ENCODE results near the gene ST7L. TPM values are rescaled to one million over a fixed set of nuclear protein-coding genes. Genes with fewer than 3 reads are reported as not detected.
A peak's percentile ranks its signal among the peaks of the same experiment; 100 is the strongest.

The ST7L gene
- total RNA-seq, 2 donors from 2014 or later: 18.0 to 18.2 TPM

DNA sequence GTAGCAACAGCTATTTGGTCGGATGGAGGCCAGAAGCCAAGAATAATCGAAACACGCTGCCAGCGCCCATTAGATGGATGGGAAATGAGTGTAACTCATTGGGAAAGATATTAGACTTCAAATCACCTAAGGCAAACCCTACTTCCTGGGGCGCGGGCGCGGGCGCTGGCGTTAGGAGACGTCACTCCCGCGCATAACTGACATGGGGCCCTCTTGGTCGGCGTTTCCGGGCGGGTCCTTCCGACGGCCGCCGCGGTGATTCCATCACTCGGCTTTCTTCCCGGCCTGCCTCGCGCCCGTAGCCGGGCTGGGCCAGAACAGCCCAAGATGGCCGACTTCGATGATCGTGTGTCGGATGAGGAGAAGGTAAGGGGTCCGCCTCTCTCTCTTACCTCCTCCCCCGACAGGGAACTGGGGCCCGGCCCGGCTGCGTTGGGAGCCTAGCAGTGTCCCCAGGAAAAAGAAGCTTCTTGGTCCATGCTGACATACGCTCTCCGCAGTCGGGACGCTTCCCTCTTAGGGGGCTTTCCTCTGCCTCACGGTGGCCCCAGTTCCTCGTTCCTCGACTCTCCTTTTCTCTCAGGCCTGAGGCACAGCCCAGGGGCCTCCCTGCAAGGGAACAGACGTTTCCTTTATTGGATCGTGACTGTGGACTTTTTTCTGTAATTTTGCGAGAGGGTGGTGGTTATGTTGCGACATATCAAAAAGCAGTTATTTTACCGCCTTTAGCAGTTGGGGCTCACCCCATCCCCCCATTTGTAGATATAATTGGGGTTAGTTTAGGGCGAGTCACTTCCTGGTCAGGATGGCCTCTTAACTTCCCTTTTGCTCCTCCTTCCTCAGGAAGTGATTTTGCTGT, 806 bp upstream of the ST7L start, which contains the start of gene CAPZA1:
Gene CAPZA1, plus strand, starts transcription at position 315 of the 859 bp plus-strand sequence. Its CDS starts 13 bp downstream, at position 328.
- Histone ChIP-seq H3K36me3 (ENCODE audit: control insufficient read depth, insufficient read depth, low read length) (peaks cover 18% of the 10 kb centered on the region), H3K4me3 (ENCODE audit: low read length) (peak within 1 kb of the TSS; percentile 98), H3K9me3 (ENCODE audit: control insufficient read depth, low read length) (no peaks in the 10 kb centered on the region), H3K9ac (ENCODE audit: extremely low read depth, low read length, poor library complexity, severe bottlenecking) (peak within 1 kb of the TSS; percentile 89), H3K4me1 (ENCODE audit: control insufficient read depth, insufficient read depth, low read length) (no peaks in the 10 kb centered on the region), H3K27ac (ENCODE audit: low read depth, low read length) (peak within 1 kb of the TSS; percentile 82), H3K27me3 (ENCODE audit: control insufficient read depth, insufficient read depth, low read length, poor library complexity, severe bottlenecking) (no peaks in the 10 kb centered on the region)
- Mint-ChIP-seq H3K27ac (peak within 1 kb of the TSS; percentile 98), H3K27me3 (ENCODE audit: insufficient read depth) (no peaks in the 10 kb centered on the region), H3K4me1 (peaks cover 9% of the 10 kb centered on the region), H3K9me3 (no peaks in the 10 kb centered on the region), H3K36me3 (ENCODE audit: low read depth) (peaks cover 11% of the 10 kb centered on the region), H3K4me3 (peak within 1 kb of the TSS; percentile 99)
- 0% methylated on average over 17 to 50 of the region's 50 CpGs for WGBS, 2 experiments (ENCODE audit: insufficient coverage in 1 of 2, insufficient read length in 1 of 2)
- peak; percentile 94 for DNase-seq
- TF ChIP-seq, protein P1, sequence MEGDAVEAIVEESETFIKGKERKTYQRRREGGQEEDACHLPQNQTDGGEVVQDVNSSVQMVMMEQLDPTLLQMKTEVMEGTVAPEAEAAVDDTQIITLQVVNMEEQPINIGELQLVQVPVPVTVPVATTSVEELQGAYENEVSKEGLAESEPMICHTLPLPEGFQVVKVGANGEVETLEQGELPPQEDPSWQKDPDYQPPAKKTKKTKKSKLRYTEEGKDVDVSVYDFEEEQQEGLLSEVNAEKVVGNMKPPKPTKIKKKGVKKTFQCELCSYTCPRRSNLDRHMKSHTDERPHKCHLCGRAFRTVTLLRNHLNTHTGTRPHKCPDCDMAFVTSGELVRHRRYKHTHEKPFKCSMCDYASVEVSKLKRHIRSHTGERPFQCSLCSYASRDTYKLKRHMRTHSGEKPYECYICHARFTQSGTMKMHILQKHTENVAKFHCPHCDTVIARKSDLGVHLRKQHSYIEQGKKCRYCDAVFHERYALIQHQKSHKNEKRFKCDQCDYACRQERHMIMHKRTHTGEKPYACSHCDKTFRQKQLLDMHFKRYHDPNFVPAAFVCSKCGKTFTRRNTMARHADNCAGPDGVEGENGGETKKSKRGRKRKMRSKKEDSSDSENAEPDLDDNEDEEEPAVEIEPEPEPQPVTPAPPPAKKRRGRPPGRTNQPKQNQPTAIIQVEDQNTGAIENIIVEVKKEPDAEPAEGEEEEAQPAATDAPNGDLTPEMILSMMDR (conservative IDR thresholded peaks at IDR 0.05): no peak

DNA sequence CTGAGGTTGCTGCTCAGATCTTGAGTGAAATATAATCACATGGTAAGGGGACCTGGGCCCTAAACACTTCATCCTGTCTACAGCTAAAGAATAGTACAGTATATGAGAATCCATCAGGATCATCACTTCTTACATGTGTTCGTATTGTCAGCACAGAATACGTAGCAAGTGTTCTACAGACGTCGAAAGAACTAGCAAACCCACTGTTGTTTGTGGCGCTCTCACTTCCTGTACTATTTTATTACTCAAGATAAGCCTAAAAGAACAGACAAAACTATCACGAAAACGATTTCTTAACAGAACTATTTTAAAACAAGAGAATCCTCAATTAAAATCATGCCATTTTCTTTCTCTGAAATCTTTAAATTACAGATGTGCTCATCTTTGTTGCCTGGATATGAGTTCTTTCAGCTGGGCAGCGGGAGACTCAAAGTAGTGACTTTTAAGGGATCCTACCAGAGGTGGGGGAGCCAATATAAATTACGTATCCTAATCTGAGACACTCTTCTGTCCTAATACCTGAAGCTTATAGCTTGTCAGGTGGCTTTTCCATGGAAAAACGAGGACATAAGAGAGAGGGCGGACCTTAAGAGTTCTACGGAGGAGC, 724 bp downstream of the ST7L start:
- Mint-ChIP-seq H3K36me3 (ENCODE audit: low read depth) (peaks cover 21% of the 10 kb centered on the region), H3K27me3 (ENCODE audit: insufficient read depth) (no peaks in the 10 kb centered on the region), H3K27ac (peak overlapping the region; percentile 98), H3K4me3 (peak overlapping the region; percentile 99), H3K9me3 (no peaks in the 10 kb centered on the region), H3K4me1 (peaks cover 9% of the 10 kb centered on the region)
- Histone ChIP-seq H3K36me3 (ENCODE audit: control insufficient read depth, insufficient read depth, low read length) (peaks cover 30% of the 10 kb centered on the region), H3K27ac (ENCODE audit: low read depth, low read length) (no peak overlapping the region), H3K9ac (ENCODE audit: extremely low read depth, low read length, poor library complexity, severe bottlenecking) (peak overlapping the region; percentile 89), H3K9me3 (ENCODE audit: control insufficient read depth, low read length) (no peaks in the 10 kb centered on the region), H3K27me3 (ENCODE audit: control insufficient read depth, insufficient read depth, low read length, poor library complexity, severe bottlenecking) (no peaks in the 10 kb centered on the region), H3K4me3 (ENCODE audit: low read length) (peak overlapping the region; percentile 98), H3K4me1 (ENCODE audit: control insufficient read depth, insufficient read depth, low read length) (no peaks in the 10 kb centered on the region)
- WGBS, 2 experiments (ENCODE audit: insufficient coverage in 1 of 2, insufficient read length in 1 of 2): 6 to 9% methylated on average over 10 to 12 of the region's 12 CpGs
- DNase-seq: no peak
- TF ChIP-seq, protein P1 (conservative IDR thresholded peaks at IDR 0.05): no peak

DNA sequence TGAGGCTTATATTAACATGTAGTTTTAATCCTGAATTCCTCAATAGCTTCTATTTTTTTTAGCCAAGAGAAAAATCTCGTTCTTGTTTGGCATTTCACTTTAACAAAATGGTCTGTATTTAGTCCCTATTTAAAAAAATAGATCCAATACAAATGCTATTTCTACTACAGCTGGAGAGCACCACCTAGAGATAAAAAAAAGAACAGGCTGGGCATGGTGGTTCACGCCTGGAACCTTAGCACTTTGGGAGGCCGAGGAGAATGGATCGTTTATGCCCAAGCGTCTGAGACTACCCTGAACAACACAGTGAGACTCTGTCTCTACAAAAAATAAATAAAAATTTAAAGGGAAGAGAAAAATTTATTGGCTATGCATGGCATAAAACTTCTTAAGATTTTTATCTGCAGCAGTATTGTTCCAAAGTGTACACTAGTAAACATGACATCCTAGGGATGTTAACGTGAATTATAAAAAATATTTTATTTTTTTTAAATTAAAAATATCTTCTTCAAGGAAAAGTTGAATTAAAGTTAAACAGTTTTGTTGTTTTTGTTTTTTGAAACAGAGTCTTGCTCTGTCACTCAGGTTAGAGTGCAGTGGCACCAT, 4.4 kb downstream of the ST7L start:
- DNase-seq: peak; percentile 61
- TF ChIP-seq, protein P1 (conservative IDR thresholded peaks at IDR 0.05): peak; percentile 70
- no peak overlapping the region for H3K27ac Mint-ChIP-seq

More for the DNA sequence above, 4.4 kb downstream of the ST7L start:
- Mint-ChIP-seq H3K27me3 (ENCODE audit: insufficient read depth) (no peaks in the 10 kb centered on the region), H3K4me1 (peaks cover 4% of the 10 kb centered on the region), H3K9me3 (no peaks in the 10 kb centered on the region), H3K4me3 (no peak overlapping the region), H3K36me3 (ENCODE audit: low read depth) (peaks cover 50% of the 10 kb centered on the region)
- 79 to 85% methylated on average over 3 to 5 of the region's 6 CpGs for WGBS, 2 experiments (ENCODE audit: insufficient coverage in 1 of 2, insufficient read length in 1 of 2)
- no peak overlapping the region for H3K9ac ChIP-seq (ENCODE audit: extremely low read depth, low read length, poor library complexity, severe bottlenecking)
- H3K4me3 ChIP-seq (ENCODE audit: low read length): no peak overlapping the region
- no peaks in the 10 kb centered on the region for H3K4me1 ChIP-seq (ENCODE audit: control insufficient read depth, insufficient read depth, low read length)
- H3K9me3 ChIP-seq (ENCODE audit: control insufficient read depth, low read length): no peaks in the 10 kb centered on the region
- H3K36me3 ChIP-seq (ENCODE audit: control insufficient read depth, insufficient read depth, low read length): peaks cover 59% of the 10 kb centered on the region
- no peak overlapping the region for H3K27ac ChIP-seq (ENCODE audit: low read depth, low read length)
- H3K27me3 ChIP-seq (ENCODE audit: control insufficient read depth, insufficient read depth, low read length, poor library complexity, severe bottlenecking): no peaks in the 10 kb centered on the region
